Muscle of arm (tissue), 12 donors: ENCODE data around the gene SMARCC1. TPM values are rescaled to one million over a fixed set of nuclear protein-coding genes. Genes with fewer than 3 reads are reported as not detected.

Experiments used
- DNase-seq: peaks from one replicate; pipeline ENCODE4 v3.0.0-alpha.2; 2013
- polyA plus RNA-seq, 12 donors: library from polyadenylated mRNA; unstranded; fragments of 120-200 nt; gene quantifications; one replicate each; pipeline ENCODE4 v1.2.1, GENCODE V29; 2013; ENCODE audit not compliant: insufficient read length in 12 of 12

The SMARCC1 gene
- polyA plus RNA-seq, 12 donors = 58.4 to 86.8 (median 64.2) TPM; not detected in 1

GRCh38 chr3:47592066-47592795, 189.5 kb downstream of the SMARCC1 start:
- DNase-seq = no peak

- no peak for DNase-seq
Observed at GRCh38 chr3:47590216-47590615, 191.5 kb downstream of the SMARCC1 start.

GRCh38 chr3:47588587-47588986, 193.1 kb downstream of the SMARCC1 start:
- no peak for DNase-seq

GRCh38 chr3:47588053-47588452, 193.6 kb downstream of the SMARCC1 start:
- no peak for DNase-seq

GRCh38 chr3:47586746-47587145, 194.9 kb downstream of the SMARCC1 start:
- no peak for DNase-seq

- DNase-seq = no peak
Observed at GRCh38 chr3:47583320-47584075, 198.2 kb downstream of the SMARCC1 start.

- no peak for DNase-seq
Observed at GRCh38 chr3:47581835-47582234, 199.9 kb downstream of the SMARCC1 start.

- no peak for DNase-seq
Observed at GRCh38 chr3:47581422-47581821, 200.3 kb downstream of the SMARCC1 start.

GRCh38 chr3:47580481-47580880, 201.2 kb downstream of the SMARCC1 start:
- DNase-seq = no peak

- no peak for DNase-seq
Observed at GRCh38 chr3:47579875-47580274, 201.8 kb downstream of the SMARCC1 start.

- DNase-seq = no peak
Observed at GRCh38 chr3:47578691-47579632, 202.7 kb downstream of the SMARCC1 start, which contains the start of gene CSPG5. TSS of gene CSPG5 (minus strand) at chr3:47578865. CDS start at chr3:47578693, 172 bp downstream.

- DNase-seq = no peak
Observed at GRCh38 chr3:47578119-47578632, 203.5 kb downstream of the SMARCC1 start.

GRCh38 chr3:47577583-47578118, 204.0 kb downstream of the SMARCC1 start:
- no peak for DNase-seq

- no peak for DNase-seq
Observed at GRCh38 chr3:47573190-47574172, 208.2 kb downstream of the SMARCC1 start.

GRCh38 chr3:47571391-47572175, 210.1 kb downstream of the SMARCC1 start:
- DNase-seq = peak; percentile 22

- DNase-seq = no peak
Observed at GRCh38 chr3:47568901-47569300, 212.8 kb downstream of the SMARCC1 start.

- no peak for DNase-seq
Observed at GRCh38 chr3:47567149-47567548, 214.5 kb downstream of the SMARCC1 start.

- DNase-seq = no peak
Observed at GRCh38 chr3:47566667-47567066, 215.0 kb downstream of the SMARCC1 start.
